Retina (tissue), 1 donor: ENCODE results near the gene DOK3.
"Not testable (repeated sequence)": the region's sequence is repeated elsewhere in the genome, so short reads cannot be mapped to it uniquely, and the experiment has no call there.

Source experiments
- DNase-seq: peaks from one replicate; pipeline ENCODE4 v3.0.0-alpha.2; 2016

DOK3 gene

DNA sequence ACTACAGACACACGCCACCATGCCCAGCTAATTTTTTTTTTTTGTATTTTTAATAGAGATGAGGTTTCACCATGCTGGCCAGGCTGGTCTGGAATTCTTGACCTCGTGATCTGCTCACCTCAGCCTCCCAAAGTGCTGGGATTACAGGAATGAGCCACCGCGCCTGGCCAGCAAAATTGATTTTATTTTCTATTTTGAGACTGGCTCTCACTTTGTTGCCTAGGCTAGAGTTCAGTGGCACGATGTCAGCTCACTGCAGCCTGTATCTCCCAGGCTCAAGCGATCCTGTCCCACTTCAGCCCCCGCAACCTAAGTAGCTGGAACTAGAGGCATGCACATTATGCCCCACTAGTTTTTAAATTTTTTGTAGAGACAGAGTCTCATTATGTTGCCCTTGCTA lies 24.8 kb upstream of the DOK3 start:
- DNase-seq, result not testable (repeated sequence)

DNA sequence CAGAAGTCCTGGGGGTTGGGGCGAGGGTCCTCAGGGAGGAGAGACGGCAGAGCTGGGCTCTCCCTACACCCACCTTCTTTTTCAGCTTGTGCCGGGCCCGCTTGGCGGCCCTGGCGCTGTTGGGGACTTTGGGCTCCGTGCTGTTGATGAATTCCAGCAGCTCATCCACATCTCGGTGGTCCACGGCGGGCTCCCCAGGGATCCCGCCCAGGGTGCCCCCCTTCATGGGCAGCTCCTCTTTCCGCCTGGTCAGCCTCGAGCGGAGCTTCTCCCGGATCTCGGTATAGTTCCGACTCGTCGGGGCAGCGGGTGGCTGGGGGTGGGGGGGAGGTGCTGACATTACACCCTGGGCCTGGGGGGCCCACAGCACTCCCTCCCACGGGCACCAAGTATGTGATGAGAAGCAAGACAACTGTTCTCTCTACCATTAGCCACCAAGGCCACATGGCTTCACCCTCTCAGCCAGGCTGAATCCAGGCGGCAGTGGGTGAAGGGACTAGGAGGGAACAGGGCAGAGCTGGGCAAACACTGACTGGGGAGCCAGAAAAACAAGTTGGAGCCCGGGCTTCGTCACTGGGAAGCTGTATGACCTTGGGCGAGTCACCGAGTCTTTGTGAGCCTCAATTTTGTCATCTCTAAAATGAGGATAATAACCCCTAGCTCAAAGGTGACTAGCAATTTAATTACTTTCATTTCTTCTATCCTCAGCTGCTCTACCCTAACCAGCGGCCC lies 21.7 kb upstream of the DOK3 start:
- no peak for DNase-seq

DNA sequence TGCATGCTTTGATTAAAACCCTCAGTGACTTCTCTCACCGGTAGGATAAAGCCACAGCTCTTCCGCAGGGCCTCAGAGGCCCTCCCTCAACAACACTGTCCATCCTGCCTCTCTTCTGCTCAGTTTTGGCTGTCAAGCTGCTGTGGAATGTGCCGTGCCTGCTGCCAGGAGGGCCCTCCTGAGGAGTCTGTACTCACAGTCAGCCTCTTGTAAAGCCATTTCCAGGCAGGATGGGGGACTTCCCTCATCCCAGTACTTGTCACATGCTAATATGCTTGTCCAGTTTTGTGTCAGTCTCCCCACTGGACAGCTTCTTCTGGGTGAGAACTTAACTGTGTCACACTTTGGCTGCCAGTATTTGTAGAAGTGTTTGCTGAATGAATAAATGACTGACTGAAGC lies 21.0 kb upstream of the DOK3 start:
- DNase-seq, result no peak

DNA sequence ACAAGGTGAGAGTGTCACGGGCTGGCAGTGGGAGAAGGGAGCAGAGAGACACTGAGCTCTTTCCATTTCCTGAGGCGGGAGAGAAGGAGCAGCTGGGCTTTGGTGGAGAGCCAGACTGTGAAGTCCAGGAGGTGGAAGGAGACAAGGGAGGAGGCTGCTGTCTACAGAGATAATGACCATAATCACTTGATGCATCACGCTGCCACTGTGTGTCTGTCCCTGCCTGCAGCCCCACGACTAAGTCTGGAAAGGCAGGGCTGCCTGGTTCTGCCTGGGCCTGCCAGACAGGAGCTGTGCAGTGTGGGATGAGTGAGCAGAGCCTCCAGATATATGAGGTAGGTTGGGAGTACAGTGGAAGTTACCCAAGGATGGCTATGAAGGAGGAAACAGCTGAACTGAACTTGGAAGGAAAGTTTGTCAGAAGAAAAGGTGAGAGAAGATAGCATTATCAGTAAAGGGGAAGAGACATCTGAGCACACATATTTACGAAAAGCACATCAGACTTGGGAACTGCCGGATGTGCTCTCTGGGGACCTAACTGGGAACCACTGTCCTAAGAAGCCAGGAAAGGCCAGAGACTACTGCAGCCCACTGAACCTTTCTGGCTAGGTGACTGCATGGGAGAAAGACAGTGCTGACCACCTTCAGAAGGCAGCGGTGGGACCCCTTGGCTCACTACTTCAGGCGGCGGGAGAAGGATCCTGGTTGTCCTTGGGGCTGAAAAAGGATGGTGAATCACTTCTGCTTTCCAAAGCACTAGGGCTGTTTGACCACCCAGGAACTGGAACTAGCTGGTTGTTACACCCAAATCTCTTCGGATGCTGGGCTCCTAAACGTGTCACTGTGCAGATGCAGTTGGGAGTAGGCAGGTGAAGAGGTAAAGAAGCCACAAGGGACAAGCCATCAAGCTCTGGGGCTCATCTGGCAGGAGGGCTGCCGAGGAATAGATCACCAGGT lies 19.9 kb upstream of the DOK3 start:
- no peak for DNase-seq

DNA sequence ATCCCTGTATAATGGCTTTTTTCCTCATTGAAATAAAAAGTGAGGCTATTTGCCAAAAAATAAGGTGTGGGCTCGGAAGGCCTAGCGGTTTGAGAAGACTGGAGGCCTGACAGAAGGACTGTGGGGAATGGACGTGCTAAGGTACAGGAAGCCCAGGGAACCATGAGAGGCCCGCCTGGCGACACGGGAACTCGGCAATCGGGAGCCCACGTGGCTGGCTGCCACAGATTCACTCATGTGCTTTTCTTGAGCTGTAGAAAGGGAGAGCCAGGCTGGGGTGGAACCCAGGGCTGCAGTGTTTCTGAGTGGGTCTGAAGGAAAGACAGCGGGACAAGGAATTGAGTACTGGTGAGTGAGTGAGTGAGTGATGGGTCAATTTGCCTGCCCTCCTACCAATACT lies 19.0 kb upstream of the DOK3 start:
- DNase-seq, result no peak

DNA sequence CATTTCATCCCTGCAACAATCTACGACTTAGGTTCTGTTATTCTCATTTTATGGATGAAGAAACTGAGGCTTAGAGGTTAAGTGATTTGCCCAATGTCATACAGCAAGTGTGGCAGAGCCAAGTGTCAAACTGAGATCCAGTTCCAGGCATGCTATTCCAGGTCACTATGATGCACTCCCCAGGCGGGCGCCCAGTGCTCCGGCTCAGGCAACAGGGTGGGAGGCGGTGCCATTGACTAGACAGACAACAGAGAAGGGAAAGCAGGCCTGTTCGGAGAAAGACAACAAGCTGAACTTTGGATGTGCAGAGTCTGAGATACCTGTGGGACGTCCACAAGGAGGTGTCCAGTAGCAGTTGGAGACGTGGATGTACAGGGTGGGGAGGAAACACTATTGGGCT lies 18.0 kb upstream of the DOK3 start:
- DNase-seq, result no peak

DNA sequence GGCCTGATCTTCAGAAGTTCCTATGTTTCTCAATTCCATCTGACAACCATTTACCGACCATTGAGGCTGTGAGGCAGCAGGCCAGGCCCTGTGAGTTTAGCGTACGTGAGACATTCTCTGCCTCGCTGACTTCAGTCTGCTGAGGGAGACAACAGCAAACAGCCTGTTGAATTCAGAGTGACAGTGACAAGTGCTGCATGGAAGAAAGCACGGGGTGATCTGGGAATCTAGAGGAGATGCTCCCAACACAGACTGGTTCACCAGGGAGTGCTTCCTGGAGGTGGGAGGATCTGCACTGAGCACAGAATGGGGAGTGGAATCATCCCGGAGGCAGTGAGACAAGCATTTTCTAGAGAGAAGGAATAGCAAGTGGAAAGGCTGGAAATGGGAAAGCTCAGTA lies 17.2 kb upstream of the DOK3 start:
- DNase-seq, result no peak

DNA sequence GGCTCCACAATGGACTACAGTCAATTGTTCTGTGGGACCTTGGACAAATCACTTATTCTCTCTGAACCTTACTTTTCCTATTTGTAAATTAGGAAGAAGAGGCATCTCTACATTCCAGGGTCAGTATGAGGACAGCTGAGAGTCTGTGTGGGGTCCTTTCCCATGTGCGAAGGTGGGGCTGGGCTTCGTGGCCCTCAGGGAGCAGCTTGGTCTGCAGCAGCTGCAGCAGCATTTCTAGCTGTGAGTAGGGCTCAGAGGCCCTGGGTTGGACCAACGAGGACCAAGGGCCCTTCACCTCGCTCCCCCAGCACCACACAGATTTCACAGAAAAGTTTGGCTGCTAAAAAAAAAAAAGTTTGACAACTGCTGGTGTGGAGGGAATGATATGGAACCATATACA lies 16.6 kb upstream of the DOK3 start:
- DNase-seq, result no peak

DNA sequence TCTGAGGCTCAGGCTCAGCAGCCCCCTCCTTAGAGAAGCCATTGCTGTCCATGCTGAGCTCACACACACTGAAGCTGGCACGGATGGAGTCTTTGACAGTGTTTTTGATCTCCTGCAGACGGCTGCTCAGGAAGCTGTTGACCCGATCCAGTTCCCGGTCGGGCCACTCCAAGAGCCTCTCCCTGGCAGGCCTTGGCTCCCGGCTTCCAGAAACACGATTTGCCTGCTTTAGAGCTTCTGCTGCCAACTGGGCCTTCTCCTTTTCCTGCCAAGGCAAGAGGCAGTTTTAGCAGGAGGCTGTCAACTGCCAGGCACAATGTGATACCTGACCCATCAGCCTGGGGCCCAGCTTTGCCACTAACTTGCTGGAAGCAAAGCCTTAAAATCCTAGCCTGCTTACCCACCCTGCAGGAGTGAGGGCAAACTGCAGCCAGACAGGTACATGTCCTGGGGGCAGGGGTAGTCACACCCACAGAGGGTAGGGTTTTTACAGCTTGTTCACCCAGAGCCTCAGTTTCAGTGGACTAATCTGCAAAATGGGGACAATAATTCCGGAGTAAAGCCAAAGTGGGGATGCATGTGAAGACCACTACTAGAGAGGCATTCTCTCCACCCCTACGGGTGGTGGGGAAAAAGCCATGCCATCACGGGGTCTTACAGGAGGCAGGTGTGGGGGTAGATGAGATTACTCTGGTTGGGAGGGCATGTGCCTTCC lies 15.5 kb upstream of the DOK3 start:
- no peak for DNase-seq

DNA sequence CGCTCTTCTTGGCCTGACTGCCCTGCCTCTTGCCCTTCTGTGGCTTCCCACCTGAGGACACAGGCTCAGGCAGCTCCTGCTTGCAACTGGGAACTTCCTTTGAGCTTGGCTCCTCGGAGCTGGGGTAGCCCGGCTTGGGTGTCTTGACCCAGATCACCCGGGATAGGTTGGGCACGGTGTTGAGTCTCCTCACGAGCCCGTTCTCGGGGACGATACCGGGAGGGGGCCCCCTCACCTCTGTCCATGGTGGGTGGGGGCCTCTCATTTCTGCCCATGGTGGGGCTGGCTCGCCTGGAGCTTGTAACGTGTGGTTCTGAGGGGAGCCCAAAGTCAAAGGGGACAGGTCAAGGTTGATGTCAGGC lies 14.9 kb upstream of the DOK3 start:
- DNase-seq, result no peak

DNA sequence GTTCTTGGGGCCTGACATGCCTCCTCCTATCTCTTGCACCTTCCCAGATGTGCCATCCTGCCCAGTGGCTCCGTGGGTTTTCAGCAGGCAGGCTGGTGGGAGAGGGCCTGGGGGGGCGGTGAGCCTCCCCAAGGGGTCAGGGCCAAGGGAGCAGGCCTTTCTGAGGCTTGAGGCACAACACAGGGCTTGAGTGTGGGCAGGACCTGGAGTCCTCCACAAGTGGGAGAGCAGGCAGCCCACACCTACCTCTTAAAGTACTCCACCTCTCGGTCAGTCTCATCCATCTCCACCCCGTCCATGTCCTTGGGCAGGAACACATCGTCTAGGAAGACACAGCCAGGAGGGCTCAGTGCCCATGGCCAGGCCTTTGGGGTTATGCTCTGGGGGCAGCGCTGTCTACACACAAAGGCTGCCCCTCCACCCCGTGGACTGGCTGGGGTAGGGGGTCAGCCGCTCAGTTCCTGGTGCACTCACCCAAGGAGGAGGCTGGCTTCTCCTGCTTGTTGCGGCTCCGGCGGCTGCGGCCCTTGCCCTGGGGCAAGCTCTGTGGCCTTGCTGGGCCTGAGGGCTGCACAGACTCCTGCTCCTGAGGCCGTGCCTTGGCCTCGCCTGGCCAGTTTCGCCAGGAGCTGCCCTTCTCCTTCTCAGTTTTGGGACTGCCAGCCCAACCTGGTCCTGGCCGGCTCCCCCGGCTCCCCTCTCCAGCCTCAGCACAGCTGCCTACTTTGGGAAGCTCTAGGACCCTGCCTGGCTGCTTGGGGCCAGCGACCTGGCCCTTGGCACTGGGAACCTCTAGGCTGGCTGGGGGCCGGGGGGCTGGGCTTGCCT lies 14.3 kb upstream of the DOK3 start:
- no peak for DNase-seq

DNA sequence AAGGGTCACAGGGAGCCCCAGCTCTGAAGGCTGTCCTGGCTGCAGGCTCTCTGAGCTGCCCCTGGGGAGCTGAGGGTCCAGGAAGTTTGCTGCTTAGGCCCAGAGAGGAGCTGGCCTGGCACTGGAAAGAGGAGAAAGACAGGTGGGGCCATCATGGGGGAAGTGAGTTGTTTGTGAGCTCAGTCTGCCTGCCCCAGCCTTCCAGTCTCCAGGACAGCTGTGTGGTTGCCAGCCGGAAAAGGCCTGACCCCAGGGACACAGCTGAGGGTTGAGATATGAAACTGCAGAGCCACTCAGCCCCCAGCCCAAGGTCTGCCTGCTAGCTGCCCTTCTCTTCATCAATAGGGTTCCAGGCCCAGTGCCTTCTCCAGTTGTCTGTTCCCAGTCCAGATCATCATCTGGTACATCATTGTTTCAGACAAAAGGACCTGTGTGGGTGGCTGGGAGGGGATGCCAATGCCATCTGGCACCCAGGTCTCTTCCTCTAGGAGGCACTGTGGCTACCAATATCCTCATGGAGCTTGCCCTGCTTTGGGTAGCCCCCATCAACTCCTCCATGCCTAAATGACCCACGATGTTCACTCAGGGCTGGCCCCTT lies 11.4 kb upstream of the DOK3 start:
- DNase-seq, result no peak

DNA sequence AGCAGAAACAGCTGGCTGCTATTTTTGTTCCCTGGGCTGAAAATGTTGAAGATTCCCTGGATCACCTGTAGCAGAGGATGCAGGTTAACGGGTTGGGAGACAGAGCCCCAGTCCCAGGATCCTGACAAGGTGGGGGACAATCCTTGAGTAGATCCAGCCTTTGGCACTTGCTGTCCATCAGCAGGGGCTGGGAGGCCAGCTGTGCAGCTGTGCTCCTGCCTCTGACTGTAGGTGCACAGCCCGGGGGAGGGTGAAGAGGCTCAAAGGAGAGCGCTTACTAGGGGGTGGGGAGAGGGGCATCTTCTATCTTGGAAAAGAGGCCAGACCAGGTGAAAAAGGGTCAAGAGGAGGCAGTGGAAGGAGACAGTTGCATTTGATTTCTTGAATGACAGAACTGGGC lies 10.6 kb upstream of the DOK3 start:
- no peak for DNase-seq

DNA sequence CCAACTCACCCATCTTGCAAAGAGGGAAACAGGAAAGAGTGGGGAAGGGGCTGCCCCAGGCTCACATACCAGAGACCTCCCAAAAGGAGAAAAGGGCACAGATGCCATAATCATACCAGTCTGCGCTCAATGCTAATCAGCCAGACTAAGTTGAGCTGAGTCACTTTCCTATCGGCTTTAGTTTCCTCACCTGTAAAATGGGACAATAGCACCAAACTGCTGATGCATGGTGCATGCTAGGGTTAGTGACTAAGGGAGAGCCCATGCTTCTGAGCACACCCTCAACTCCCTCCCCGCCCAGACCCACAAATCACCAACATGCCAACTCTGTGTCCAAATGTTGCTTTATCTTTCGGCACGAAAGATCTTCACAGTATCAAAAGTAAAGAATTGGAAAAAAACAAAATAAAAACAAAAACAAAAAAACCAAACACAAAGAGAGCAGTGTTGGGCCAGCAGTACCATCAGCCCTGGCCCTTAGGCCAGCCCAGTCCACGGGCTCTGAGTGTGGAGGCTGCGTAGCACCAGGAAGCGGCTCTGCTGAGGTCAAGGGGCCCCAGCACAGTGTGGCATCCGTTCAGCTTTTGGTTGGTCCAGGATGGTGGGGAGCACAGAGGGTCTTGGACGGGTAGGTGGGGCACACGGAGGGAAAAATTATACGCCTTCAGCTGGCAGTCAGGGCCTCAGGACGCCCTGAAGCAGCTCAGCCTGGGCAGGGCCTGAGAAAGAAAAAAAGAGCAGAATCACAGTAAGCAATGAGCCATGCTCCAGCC lies 10.0 kb upstream of the DOK3 start:
- no peak for DNase-seq

DNA sequence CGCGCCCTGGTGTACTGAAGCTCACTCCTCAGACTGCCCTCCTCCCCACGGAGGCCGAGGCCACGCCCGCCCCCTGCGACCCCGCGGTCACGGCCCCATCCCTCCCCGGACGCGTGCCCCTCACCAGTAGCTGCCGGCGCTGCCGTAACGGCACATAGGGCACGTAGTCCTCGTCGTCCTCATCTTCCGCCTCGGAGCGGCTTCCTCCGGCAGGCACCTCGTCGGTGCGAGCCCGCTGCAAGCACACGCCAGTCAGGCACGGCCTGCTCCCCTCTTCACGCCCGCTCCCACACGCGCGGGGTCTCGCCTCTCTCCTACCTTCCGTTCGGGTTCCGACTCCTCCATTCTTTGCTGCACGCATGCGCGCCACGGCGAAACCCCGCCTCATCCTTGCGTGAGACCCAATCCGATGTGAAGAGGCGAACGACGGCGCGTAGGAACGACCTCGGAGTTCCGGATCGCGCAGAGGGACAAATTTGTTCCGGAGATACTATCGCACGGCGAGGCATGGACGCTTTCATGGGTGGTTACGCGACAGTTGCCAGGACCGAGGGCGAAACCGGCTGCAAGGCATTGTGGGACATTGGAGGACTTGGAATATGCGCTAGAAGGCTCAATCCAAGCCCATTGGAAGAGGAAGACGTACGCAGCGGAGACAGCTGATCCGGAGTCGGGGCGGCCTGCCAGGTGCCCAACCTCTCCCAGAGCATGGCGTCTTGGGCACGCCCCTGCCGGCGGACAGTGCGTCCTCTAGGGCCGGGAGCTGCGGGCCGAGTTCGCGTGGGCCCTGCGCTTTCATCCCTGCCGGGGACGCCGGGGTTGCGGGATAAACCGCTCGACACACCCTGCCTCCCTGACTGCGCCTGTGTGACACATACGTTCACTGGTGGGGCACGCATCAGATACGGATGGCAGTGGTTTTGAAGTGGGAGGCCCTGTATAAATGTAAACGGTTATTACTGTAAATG lies 7.3 kb upstream of the DOK3 start, which contains the start of gene DDX41:
TSS of gene DDX41 (minus strand) at position 361 of the 968 bp plus-strand sequence. CDS start at position 345, 16 bp downstream.
- DNase-seq, result peak; percentile 95

DNA sequence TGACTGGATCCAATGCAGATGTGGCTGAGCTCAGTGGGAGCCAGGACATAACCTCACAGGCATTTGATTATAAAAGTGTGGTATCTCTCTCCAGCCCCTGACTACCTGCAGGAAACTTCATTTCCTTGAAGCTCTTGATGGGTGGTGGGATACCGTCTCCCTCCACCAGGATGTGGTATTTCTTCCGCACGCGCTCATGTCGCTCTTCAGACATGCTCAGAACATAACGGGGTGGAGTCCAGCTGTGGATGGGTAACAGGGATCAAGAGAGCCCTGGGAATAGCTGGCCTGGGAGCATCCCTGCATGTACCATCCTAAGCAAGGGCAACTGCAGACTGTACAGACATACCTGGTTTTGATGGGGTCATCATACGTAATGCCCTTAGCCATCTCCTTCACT lies 6.0 kb upstream of the DOK3 start:
- DNase-seq, result no peak

DNA sequence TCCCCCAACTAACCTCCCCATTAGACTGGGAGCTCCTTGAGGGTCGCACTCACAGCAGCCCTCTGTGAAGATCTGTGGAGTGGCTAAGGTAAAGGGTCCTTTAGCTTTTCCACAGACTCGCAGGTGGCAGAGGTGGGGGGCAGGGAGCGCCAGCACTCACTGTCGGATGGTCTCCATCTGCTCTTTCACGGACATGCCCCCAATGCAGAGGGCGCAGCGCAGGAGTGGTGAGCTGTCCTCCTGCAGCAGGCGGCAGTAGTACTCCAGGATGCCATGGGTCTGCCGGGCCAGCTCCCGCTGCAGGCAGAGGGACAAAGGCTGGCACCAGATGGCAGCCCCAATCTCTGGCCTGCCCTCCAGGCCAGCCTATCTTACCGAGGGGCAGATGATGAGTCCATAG lies 4.9 kb upstream of the DOK3 start:
- no peak for DNase-seq

DNA sequence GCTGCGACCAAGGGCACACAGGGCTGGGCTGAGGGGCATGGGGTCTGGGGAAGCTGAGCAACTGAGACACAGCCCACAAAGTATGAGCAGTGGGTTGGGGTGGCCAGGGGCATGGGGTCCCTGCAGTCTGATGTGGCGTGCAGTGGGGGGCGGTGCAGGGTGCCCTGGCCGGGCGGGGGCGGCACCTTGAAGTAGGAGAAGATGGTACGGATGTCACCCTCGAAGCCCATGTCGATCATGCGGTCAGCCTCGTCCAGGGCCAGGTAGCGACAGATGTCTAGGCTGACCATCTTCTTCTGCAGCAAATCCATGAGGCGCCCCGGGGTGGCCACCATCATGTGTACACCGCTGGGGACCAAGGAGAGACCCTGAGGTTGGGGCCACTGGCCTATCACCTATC lies 3.9 kb upstream of the DOK3 start:
- no peak for DNase-seq

DNA sequence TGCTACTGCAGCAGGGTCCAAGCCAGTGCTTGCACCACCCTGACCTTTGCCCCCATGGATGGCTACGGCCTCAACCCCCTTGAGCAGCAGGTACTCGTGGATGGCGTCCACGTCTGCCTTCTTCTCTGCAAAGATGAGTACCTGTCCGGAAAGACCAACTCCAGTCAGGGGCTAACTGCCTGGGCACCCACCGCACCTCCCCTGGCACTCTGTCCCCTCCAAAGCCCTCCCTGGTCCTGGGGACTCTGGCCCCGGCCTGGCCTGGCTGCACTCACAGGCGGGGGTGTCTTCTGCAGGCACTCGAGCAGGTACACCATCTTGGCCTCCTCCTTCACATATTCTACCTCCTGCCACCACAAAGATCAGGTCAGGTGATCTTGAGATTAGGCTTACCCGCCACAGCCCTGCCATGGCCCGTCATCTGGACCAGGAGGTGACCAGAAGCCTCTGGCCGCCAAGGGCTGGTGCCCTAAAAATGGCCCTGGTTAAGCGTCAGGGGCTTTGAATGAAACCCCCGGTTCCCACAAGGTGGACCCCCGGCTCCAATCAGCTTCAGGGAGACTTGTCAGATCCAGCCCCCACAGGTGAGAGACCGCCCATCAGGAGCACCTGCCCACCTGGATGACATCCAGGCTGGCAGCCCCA lies 3.2 kb upstream of the DOK3 start:
- no peak for DNase-seq
